ENCODE measurements around the gene LPAR2.

Gene LPAR2

DNA sequence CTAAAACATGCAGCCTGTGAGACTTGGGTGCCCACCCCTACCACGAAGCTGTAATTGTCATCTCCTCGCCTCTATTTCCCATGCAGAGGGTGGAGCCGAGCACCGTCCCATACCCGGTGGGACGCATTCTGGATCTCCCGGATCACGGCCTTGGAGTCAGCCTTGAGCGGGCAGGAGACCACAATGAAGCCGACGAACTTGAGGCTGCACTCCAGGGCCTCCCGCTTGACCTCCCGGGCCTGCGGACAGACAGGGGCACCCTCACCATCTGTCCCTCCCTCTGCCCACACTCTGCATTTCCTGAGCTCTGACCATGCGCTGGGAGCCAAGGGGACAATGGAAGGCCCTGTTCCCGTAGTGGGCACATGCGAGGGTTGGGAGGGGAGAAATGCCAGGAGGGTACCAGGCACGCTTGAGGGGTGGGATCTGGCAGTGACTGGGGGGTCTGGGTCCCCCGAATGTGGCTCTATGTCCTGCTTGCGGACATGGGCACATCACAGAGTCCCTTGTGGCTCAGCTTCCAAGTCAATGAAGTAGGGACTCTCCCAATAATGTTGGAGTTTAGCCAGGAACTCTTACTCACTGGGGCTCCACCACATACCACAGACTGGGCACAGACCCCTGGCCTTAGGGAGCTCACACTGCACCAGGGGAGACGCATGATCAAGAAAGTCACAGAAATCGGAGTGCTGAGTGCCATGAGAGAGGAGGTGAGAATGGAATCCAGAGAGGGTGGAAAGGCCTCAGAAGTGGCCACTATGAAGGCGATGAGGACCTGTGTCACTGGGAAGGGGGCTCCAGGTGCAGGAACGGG, 24.7 kb upstream of the LPAR2 start:
- H3K4me1 ChIP-seq (ENCODE audit: control insufficient read depth in 1 of 2, insufficient read depth in 1 of 2, low read depth in 1 of 2, low read length in 1 of 2): peaks cover 6% of the 10 kb centered on the region in 2 experiments

DNA sequence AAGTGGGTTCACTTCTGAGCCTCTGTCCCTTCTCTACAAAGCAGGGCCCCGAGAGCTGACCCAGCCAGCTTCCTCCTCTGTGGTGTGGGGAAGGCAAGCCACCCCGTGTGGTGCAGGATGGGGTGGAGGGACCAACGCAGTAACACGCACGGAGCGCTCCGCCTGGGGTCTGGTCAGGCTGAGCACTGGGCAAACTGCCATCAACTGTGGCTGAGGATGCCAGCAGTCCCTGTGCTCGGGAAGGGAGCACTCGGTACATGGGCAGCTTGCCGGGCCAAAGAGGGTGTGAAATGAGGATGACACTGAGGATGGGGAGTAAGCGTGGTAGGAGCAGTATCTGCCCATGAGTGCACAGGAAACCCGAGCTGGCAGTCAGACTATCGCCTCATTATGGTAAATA, 23.1 kb upstream of the LPAR2 start:
- no peaks in the 10 kb centered on the region for H3K27me3 ChIP-seq
- H3K9me3 ChIP-seq: no peaks in the 10 kb centered on the region
- H3K4me3 ChIP-seq (ENCODE audit: low read depth in 1 of 2, low read length in 1 of 2): no peak overlapping the region
- TF ChIP-seq, protein P1, sequence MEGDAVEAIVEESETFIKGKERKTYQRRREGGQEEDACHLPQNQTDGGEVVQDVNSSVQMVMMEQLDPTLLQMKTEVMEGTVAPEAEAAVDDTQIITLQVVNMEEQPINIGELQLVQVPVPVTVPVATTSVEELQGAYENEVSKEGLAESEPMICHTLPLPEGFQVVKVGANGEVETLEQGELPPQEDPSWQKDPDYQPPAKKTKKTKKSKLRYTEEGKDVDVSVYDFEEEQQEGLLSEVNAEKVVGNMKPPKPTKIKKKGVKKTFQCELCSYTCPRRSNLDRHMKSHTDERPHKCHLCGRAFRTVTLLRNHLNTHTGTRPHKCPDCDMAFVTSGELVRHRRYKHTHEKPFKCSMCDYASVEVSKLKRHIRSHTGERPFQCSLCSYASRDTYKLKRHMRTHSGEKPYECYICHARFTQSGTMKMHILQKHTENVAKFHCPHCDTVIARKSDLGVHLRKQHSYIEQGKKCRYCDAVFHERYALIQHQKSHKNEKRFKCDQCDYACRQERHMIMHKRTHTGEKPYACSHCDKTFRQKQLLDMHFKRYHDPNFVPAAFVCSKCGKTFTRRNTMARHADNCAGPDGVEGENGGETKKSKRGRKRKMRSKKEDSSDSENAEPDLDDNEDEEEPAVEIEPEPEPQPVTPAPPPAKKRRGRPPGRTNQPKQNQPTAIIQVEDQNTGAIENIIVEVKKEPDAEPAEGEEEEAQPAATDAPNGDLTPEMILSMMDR (IDR thresholded peaks at IDR 0.05): no peak
- no peak overlapping the region for H3K27ac ChIP-seq
- H3K4me1 ChIP-seq (ENCODE audit: control insufficient read depth in 1 of 2, insufficient read depth in 1 of 2, low read depth in 1 of 2, low read length in 1 of 2): peaks cover 6% of the 10 kb centered on the region in 2 experiments
- peaks cover 83% of the 10 kb centered on the region for H3K36me3 ChIP-seq

More for the DNA sequence above, 24.7 kb upstream of the LPAR2 start:
- no peaks in the 10 kb centered on the region for H3K27me3 ChIP-seq
- H3K9me3 ChIP-seq: no peaks in the 10 kb centered on the region
- TF ChIP-seq, protein P1 (IDR thresholded peaks at IDR 0.05): no peak
- peaks cover 83% of the 10 kb centered on the region for H3K36me3 ChIP-seq
- no peak overlapping the region for H3K4me3 ChIP-seq (ENCODE audit: low read depth in 1 of 2, low read length in 1 of 2)
- H3K27ac ChIP-seq: no peak overlapping the region

DNA sequence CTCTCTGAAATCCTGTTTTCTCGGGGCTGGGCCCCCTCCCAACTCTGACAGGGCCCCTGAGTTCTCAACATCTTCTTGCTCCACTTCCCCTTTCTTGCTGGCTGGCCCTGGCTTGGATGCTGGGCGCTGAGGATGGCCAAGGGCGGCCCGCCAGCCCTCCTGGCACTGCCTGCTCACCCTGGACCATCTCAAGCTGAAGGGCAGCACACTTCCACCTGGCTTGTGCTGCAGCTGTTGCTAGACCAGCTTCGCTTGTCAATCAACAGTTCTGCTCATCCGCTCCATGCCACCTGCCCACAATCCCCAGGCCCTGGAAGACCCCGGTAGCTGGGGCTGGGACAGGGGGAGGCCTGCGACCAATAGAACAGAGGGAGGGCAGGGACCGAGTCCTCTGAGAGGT, 22.3 kb upstream of the LPAR2 start:
- Histone ChIP-seq H3K4me1 (ENCODE audit: control insufficient read depth in 1 of 2, insufficient read depth in 1 of 2, low read depth in 1 of 2, low read length in 1 of 2) (peaks cover 6% of the 10 kb centered on the region in 2 experiments), H3K27ac (no peak overlapping the region), H3K36me3 (peaks cover 83% of the 10 kb centered on the region), H3K9me3 (no peaks in the 10 kb centered on the region), H3K4me3 (ENCODE audit: low read depth in 1 of 2, low read length in 1 of 2) (no peak overlapping the region), H3K27me3 (no peaks in the 10 kb centered on the region)
- TF ChIP-seq, protein P1 (IDR thresholded peaks at IDR 0.05): no peak

DNA sequence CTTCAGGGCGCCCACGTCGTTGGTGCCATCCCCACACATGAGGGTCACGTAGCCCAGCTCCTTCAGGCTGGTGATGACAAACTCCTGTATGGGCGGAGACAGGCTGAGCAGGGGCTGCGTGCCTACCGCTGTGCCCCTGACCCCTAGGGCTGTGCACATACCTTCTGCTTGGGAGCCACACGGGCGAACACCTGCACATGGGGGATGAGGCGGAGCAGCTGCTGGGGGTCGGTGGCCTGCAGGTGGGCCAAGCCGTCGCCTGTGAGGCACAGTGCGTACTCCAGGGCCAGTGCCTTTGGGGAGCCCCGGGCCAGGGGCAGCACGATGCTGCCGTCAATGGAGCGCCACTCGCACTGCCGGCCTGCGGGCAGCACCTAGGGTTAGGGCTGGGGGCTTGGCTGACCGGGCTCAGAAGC, 21.6 kb upstream of the LPAR2 start:
- H3K4me3 ChIP-seq (ENCODE audit: low read depth in 1 of 2, low read length in 1 of 2): no peak overlapping the region
- H3K4me1 ChIP-seq (ENCODE audit: control insufficient read depth in 1 of 2, insufficient read depth in 1 of 2, low read depth in 1 of 2, low read length in 1 of 2): peaks cover 6% of the 10 kb centered on the region in 2 experiments
- H3K27me3 ChIP-seq: no peaks in the 10 kb centered on the region
- H3K36me3 ChIP-seq: peaks cover 83% of the 10 kb centered on the region
- TF ChIP-seq, protein P1 (IDR thresholded peaks at IDR 0.05): no peak
- no peaks in the 10 kb centered on the region for H3K9me3 ChIP-seq
- no peak overlapping the region for H3K27ac ChIP-seq

DNA sequence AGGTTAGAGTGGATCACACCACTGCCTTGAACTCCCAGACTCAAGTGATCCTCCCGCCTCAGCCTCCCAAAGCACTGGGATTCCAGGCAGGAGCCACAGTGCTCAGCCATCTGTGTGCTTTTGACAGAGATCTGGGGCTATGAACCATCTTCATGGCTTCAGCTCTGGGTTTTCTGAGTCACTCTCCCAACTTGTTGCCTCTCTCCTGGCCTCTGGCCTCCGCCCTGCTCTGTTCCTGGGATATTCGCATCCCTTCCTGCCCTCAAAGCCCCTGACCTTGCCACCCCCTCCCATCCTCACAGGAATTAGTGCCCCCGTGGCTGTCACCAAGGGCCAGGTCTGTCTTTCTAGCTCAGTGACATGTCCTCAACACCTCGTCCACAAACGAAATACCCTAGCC, 21.1 kb upstream of the LPAR2 start:
- peaks cover 6 to 7% of the 10 kb centered on the region in 2 experiments for H3K4me1 ChIP-seq (ENCODE audit: control insufficient read depth in 1 of 2, insufficient read depth in 1 of 2, low read depth in 1 of 2, low read length in 1 of 2)
- no peak overlapping the region for H3K4me3 ChIP-seq (ENCODE audit: low read depth in 1 of 2, low read length in 1 of 2)
- no peaks in the 10 kb centered on the region for H3K27me3 ChIP-seq
- TF ChIP-seq, protein P1 (IDR thresholded peaks at IDR 0.05): no peak
- H3K27ac ChIP-seq: no peak overlapping the region
- H3K9me3 ChIP-seq: no peaks in the 10 kb centered on the region
- H3K36me3 ChIP-seq: peaks cover 83% of the 10 kb centered on the region

All from neutrophil (primary cell).